NAMALWA (cell line): ENCODE measurements around the gene ELP6.
"Not testable (repeated sequence)": the region's sequence is repeated elsewhere in the genome, so short reads cannot be mapped to it uniquely, and the experiment has no call there.

Experiments used
- DNase-seq: peaks from one replicate; pipeline ENCODE4 v3.0.0-alpha.2; 2015; ENCODE audit warnings: low spot score

ELP6 gene

GRCh38 chr3:47512416-47513124 lies 942 bp downstream of the ELP6 start:
- peak; percentile 29 for DNase-seq

- not testable (repeated sequence) for DNase-seq
Observed at GRCh38 chr3:47505267-47505666, 8.2 kb downstream of the ELP6 start.

- DNase-seq: no peak
Observed at GRCh38 chr3:47504113-47504512, 9.4 kb downstream of the ELP6 start.

- no peak for DNase-seq
Observed at GRCh38 chr3:47503033-47503432, 10.5 kb downstream of the ELP6 start.

GRCh38 chr3:47496892-47497291 lies 16.6 kb downstream of the ELP6 start:
- no peak for DNase-seq

GRCh38 chr3:47495886-47496285 lies 17.6 kb downstream of the ELP6 start:
- no peak for DNase-seq

- DNase-seq: no peak
Observed at GRCh38 chr3:47495111-47495510, 18.4 kb downstream of the ELP6 start.

GRCh38 chr3:47491777-47492176 lies 21.7 kb downstream of the ELP6 start:
- DNase-seq: no peak

- DNase-seq: peak; percentile 30
Observed at GRCh38 chr3:47491186-47491585, 22.3 kb downstream of the ELP6 start.

- DNase-seq: no peak
Observed at GRCh38 chr3:47487265-47487664, 26.2 kb downstream of the ELP6 start.

- no peak for DNase-seq
Observed at GRCh38 chr3:47485812-47486211, 27.7 kb downstream of the ELP6 start.

GRCh38 chr3:47482366-47482765 lies 31.1 kb downstream of the ELP6 start:
- DNase-seq: no peak

- not testable (repeated sequence) for DNase-seq
Observed at GRCh38 chr3:47481763-47482162, 31.7 kb downstream of the ELP6 start.

- not testable (repeated sequence) for DNase-seq
Observed at GRCh38 chr3:47480267-47480666, 33.2 kb downstream of the ELP6 start.

GRCh38 chr3:47479826-47480160 lies 33.7 kb downstream of the ELP6 start:
- no peak for DNase-seq

- DNase-seq: no peak
Observed at GRCh38 chr3:47478022-47478421, 35.5 kb downstream of the ELP6 start.

- no peak for DNase-seq
Observed at GRCh38 chr3:47476644-47477199, 36.8 kb downstream of the ELP6 start.

GRCh38 chr3:47476330-47476626 lies 37.2 kb downstream of the ELP6 start:
- DNase-seq: no peak

GRCh38 chr3:47475570-47476329 lies 37.8 kb downstream of the ELP6 start, which contains the start of gene SCAP:
Gene SCAP (minus strand): TSS chr3:47475941. CDS start chr3:47442993, 32,948 bp downstream.
- peak; percentile 84 for DNase-seq

GRCh38 chr3:47475029-47475569 lies 38.4 kb downstream of the ELP6 start:
- peak; percentile 50 for DNase-seq

GRCh38 chr3:47473391-47473790 lies 40.1 kb downstream of the ELP6 start:
- no peak for DNase-seq

GRCh38 chr3:47469616-47470015 lies 43.9 kb downstream of the ELP6 start:
- DNase-seq: no peak

- not testable (repeated sequence) for DNase-seq
Observed at GRCh38 chr3:47468315-47468714, 45.2 kb downstream of the ELP6 start.
